Cerebellar nuclear complex (tissue), 1 donor: Measurements from ENCODE around the gene ULBP2.

Source experiments
- DNase-seq, 2 experiments: peaks; one replicate each; lab custom pipeline; 2025; lab: John Stamatoyannopoulos, UW

Gene ULBP2, protein sequence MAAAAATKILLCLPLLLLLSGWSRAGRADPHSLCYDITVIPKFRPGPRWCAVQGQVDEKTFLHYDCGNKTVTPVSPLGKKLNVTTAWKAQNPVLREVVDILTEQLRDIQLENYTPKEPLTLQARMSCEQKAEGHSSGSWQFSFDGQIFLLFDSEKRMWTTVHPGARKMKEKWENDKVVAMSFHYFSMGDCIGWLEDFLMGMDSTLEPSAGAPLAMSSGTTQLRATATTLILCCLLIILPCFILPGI

GRCh38 chr6:149941583-149942460 is at the start of gene ULBP2:
ULBP2 (plus strand) TSS chr6:149942014; CDS start chr6:149942073, 59 bp downstream.
- peak; percentile 27 to 66 for DNase-seq

DNA sequence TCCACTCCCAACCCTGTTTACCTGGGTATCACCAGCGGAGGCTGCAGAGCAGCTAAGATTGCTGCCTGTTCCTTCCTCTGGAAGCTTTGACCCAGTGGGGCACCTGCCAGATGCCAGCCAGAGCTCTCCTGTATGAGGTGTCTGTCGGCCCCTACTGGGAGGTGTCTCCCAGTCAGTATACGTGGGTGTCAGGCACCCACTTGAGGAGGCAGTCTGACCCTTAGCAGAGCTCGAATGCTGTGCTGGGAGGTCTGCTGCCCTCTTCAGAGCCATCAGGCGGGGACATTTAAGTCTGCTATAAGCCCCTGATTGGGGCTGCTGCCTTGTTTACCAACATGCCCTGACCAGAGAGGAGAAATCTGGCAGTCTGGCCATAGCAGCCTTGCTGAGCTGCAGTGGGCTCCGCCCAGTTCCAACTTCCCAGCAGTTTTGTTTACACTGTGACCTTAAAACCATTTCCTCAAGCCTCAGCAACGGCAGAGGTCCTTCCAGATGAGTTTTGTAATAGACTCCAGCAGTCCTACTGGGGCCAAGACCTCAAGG is 46.7 kb upstream of the ULBP2 start:
- DNase-seq, result no peak

DNA sequence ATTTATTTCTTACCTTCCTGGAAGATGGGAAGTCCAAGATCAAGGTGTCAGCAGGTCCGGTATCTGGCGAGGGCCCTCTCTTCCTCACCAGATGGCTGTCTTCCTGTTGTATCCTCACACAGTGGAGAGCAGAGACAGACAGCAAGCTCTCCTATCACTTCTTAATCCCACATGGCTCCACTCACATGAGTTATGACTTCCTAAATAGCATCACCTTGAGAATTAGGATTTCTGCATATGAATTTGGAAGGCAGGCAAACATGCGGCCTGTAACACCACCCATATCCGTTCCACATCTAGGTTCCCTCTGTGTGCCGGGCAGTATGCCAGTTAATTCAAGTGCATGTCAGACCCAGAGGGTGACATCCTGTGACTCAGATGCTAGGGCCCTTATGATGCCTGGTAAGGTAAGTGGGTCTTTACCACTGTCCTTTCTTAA is 46.0 kb upstream of the ULBP2 start:
- DNase-seq, result peak in 1 of 2 experiments; percentile 5

DNA sequence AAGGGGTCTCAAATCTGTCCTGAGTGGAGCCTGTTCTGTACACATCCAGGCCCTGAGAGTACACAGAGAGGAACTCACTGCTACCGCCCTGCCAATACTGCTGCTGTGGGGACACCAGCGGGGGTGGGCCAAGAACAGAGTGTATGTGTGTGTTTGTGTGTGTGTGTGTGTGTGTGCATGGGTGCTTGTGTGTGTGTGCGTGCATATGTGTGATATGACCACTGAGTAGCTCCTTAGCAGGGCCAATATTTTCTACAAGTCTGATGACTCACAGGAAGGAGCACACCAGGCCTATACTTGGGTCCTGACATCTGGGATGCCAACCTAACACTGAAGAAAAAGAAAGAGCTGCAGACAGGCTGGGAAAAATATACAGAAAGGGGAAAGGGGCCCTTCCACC is 45.3 kb upstream of the ULBP2 start:
- no peak for DNase-seq

DNA sequence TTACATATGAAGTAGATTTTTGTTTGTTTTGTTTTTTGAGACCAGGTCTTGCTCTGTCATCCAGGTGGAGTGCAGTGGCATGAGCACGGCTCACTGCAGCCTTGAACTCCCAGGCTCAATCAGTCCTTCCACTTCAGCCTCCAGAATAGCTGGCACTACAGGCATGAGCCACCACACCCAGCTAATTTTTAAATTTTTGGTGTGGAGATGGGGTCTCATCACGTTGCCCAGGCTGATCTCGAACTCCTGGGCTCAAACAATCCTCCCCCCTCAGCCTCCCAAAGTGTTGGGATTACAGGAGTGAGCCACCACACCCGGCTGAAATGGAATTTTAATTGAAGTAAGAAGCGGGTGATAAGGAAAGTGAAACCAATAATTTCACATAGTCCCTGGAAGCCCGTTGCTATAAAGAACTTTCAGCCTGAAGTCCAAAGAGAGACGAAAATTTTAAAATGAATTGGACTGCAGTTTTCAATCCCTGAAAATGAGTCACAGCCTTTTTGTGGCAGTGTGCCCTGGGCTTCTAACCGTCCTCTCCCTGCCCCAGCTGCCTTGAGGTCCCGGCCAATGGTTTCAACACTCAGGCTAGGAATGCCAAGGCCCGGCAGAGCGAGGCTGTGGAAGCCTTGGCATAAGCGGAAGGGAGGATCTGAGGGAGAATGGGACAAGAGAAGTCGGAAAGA is 44.7 kb upstream of the ULBP2 start:
- DNase-seq, result peak in 1 of 2 experiments; percentile 12

GRCh38 chr6:149897855-149898744 is 43.7 kb upstream of the ULBP2 start, which contains the start of gene RAET1E:
RAET1E (minus strand) TSS chr6:149898113; CDS start chr6:149890901, 7,212 bp downstream.
- no peak for DNase-seq

DNA sequence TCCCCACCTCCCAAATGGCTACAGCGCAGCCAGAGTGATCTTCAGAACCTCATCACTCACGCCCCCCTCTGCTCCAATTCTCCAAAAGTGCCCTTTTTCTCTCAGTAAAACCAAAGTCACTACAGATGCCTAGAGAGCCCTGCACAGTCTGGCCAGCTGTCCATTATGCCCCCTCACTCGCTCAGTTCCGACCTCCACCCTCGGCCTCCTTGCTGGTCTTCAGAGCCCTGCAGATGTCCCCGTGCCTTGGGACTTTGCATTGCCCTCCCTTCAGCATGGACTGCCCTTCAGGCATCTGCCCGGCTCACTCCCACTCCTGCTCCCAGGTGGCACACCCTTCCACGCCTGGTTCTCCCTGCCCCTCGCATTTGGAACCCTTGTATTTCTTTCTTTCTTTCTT is 42.8 kb upstream of the ULBP2 start:
- DNase-seq, result no peak

- no peak for DNase-seq
Observed at GRCh38 chr6:149899486-149899885, 42.3 kb upstream of the ULBP2 start.

DNA sequence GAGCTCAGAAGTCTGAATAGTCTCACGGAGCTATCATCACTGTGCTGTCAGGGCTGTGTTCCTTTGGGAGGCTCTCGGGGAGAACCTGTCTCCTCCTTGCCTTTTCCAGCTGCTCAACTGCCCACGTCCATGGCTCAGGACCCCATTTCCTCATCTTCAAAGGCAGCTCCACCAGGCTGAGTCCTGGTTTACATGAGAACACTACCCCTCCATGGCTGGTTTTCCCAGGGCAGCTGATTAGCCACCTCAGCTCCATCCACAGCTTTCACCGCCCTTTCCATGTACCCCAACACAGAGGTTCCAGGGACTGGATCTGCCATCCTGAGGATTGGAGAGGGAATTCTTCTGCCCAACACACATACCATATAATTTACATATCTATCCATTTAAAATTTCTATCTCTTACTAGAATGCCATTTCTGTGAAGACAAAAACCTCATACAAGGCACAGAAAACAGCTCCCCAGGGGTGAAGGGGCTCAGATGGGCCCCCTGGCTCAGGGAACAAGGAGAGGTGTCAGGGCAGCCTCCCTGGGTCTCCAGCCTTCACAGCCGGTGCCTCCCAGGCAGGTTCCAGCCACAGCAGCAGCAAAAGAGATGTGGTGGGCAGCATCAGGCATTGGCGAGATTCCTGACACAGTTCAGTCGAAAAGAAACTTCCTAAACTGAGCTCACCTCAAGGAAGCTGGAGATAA is 41.7 kb upstream of the ULBP2 start:
- no peak for DNase-seq

- DNase-seq, result no peak
Observed at GRCh38 chr6:149900620-149901443, 41.0 kb upstream of the ULBP2 start.

DNA sequence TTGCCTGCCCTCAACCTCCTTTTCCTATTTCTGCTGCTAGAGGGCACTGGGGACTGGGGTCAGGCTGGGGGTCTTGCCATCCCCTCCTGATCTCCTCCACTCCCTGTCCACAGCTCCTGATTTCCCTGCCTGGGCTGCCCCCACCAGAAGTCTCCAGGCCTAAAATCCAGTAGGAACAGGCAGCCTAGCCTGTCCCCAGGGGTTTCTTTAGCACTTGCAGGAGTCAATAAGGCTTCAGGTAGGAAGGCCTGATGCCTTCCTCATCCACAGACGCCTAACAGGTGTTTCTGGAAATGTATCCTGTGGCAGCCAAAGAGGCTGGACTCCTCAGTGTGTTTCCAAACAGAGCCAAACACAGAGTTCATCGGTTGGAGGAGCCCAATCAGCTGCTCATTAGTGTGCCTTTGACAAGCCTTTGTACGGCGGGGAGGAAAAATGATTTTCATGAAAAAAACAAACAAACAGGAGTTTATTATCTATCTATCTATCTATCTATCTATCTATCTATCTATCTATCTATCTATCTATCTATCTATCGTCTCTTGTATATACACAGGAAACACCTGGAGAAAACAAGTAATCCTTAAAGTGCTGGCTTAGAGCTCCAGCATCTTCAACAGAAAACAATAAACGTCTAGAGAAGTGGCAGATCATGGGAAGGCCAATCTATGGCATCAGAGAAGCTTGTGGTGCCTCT is 40.2 kb upstream of the ULBP2 start:
- DNase-seq, result no peak

- DNase-seq, result no peak
Observed at GRCh38 chr6:149903938-149904611, 37.7 kb upstream of the ULBP2 start.

- DNase-seq, result no peak
Observed at GRCh38 chr6:149904661-149905370, 37.0 kb upstream of the ULBP2 start.

DNA sequence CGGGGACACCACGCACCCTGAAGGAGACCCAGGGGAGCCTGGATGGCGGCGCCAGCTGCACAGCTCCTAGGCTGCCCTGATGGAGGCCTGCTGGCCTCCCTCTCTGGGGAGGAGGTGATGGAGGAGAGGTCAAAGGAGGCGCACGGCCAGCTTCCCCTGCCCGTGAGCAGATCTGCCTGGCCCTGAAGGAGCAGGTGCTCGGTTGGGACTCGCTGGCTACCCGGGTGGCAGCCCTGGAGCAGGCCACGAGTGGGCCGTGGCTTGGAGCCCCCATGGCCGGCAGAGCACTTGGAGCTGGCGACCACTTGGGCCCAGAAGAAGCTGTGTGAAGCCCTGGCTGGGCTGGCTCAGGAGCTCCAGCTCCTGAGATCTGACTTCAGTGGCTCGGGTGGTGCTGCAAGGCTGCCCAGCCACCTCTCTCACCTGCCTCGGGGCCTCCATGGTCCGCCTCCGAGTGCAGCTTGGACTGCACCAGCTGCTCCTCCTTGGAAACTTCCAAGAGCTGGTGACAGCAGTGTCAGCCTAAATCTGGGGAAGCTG is 36.4 kb upstream of the ULBP2 start:
- DNase-seq, result no peak

GRCh38 chr6:149905911-149906371 is 35.9 kb upstream of the ULBP2 start:
- no peak for DNase-seq

- DNase-seq, result no peak
Observed at GRCh38 chr6:149906405-149906804, 35.4 kb upstream of the ULBP2 start.

- DNase-seq, result no peak
Observed at GRCh38 chr6:149907317-149907716, 34.5 kb upstream of the ULBP2 start.
